Pons (tissue), 1 donor: ENCODE measurements around the gene ADGRD1.
"Not testable (repeated sequence)": the region's sequence is repeated elsewhere in the genome, so short reads cannot be mapped to it uniquely, and the experiment has no call there.

ENCODE experiments used
- DNase-seq: peaks from one replicate; pipeline ENCODE4 v3.0.0-alpha.2; 2016; ENCODE audit warnings: low spot score

Gene ADGRD1

GRCh38 chr12:131121705-131122405 lies 168.1 kb downstream of the ADGRD1 start:
- DNase-seq, result peak; percentile 16

GRCh38 chr12:131122631-131123030 lies 168.9 kb downstream of the ADGRD1 start:
- DNase-seq, result no peak

- DNase-seq, result no peak
These were observed 170.1 kb downstream of the ADGRD1 start for GRCh38 chr12:131123817-131124216.

GRCh38 chr12:131124487-131125280 lies 171.0 kb downstream of the ADGRD1 start:
- no peak for DNase-seq

GRCh38 chr12:131126662-131127173 lies 173.0 kb downstream of the ADGRD1 start:
- no peak for DNase-seq

GRCh38 chr12:131128556-131128955 lies 174.8 kb downstream of the ADGRD1 start:
- DNase-seq, result no peak

GRCh38 chr12:131128966-131129619 lies 175.4 kb downstream of the ADGRD1 start:
- not testable (repeated sequence) for DNase-seq

- no peak for DNase-seq
These were observed 176.1 kb downstream of the ADGRD1 start for GRCh38 chr12:131129839-131130238.

GRCh38 chr12:131130311-131130911 lies 176.7 kb downstream of the ADGRD1 start:
- DNase-seq, result no peak

GRCh38 chr12:131131077-131131807 lies 177.5 kb downstream of the ADGRD1 start:
- no peak for DNase-seq

GRCh38 chr12:131131808-131132117 lies 178.1 kb downstream of the ADGRD1 start:
- DNase-seq, result no peak

GRCh38 chr12:131132118-131132892 lies 178.6 kb downstream of the ADGRD1 start:
- peak; percentile 12 for DNase-seq

- no peak for DNase-seq
These were observed 179.6 kb downstream of the ADGRD1 start for GRCh38 chr12:131133015-131133905.

- DNase-seq, result no peak
These were observed 180.3 kb downstream of the ADGRD1 start for GRCh38 chr12:131133994-131134393.

- no peak for DNase-seq
These were observed 181.0 kb downstream of the ADGRD1 start for GRCh38 chr12:131134523-131135310.

- no peak for DNase-seq
These were observed 181.6 kb downstream of the ADGRD1 start for GRCh38 chr12:131135311-131135785.

- no peak for DNase-seq
These were observed 182.3 kb downstream of the ADGRD1 start for GRCh38 chr12:131135786-131136538.

GRCh38 chr12:131136539-131136872 lies 182.8 kb downstream of the ADGRD1 start:
- no peak for DNase-seq
